Body of pancreas (tissue), 4 donors: ENCODE measurements around the gene RAB34. TPM values are rescaled to one million over a fixed set of nuclear protein-coding genes. Genes with fewer than 3 reads are reported as not detected.

Experiments
- ATAC-seq: fragments of 150-250 bp; one replicate; pipeline ENCODE4 v1.9.1; 2016
- DNase-seq, 4 donors: peaks; one replicate each; pipeline ENCODE4 v3.0.0-alpha.2; 2019
- H3K27ac ChIP-seq, 4 donors: fragments of 200-600 bp; sonication (generic); 1 replicate in 3 of 4; 2 replicates in 1 of 4; pipeline versions ENCODE4 v1.5.1 to v1.6.1; 2016 to 2019; ENCODE audit warnings: mild to moderate bottlenecking in 1 of 4, mixed read lengths in 1 of 4, moderate library complexity in 1 of 4
- H3K27me3 ChIP-seq, 2 donors: fragments of 200-600 bp; sonication (generic); one replicate each; pipeline ENCODE4 v1.6.0; 2016; ENCODE audit warnings: mild to moderate bottlenecking in 1 of 2
- H3K36me3 ChIP-seq, 2 donors: fragments of 200-600 bp; sonication (generic); replicated peaks in 1 of 2; 2 replicates each; pipeline ENCODE4 v1.5.1; 2016; ENCODE audit warnings: low read depth in 2 of 2; ENCODE audit not compliant: insufficient read depth in 1 of 2
- H3K4me1 ChIP-seq: fragments of 200-600 bp; sonication (generic); one replicate; pipeline ENCODE4 v1.6.0; 2016
- H3K4me3 ChIP-seq, 2 donors: fragments of 200-600 bp; sonication (generic); 1 replicate in 1 of 2; 2 replicates in 1 of 2; pipeline ENCODE4 v1.5.1; 2016 to 2019
- H3K9me3 ChIP-seq, 3 donors: fragments of 200-600 bp; sonication (generic); 1 replicate in 2 of 3; 2 replicates in 1 of 3; pipeline ENCODE4 v1.5.1; 2016
- CTCF ChIP-seq, 7 experiments: fragments of 450-650 bp in 4 of 7; fragments of 200-600 bp in 3 of 7; sonication (generic) in 3 of 7; IDR thresholded peaks; one replicate each; pipeline ENCODE4 v1.5.1; 2016 to 2019; ENCODE audit warnings: antibody characterized with exemption in 7 of 7
- POLR2A ChIP-seq, 3 donors: fragments of 450-650 bp; IDR thresholded peaks; one replicate each; pipeline ENCODE4 v1.6.1; 2016; ENCODE audit warnings: antibody characterized with exemption in 3 of 3, mild to moderate bottlenecking in 2 of 3
- WGBS, 2 donors: methylation state at CpG; one replicate each; pipeline ENCODE4 v1.1.5; 2017; 5-methylcytosine and 5-hydroxymethylcytosine counted together
- intact Hi-C: fragments of 100-400 bp; cut with DNase I; formaldehyde crosslinking; loops from one replicate; pipeline ENCODE4 v1.15.1; 2023
- total RNA-seq, 2 donors: library from RNA; depleted of rRNA; stranded (reverse); fragments of >200 nt; gene quantifications; one replicate each; pipeline ENCODE4 v1.1.0, GENCODE V29; 2016

Gene RAB34
- total RNA-seq, 2 donors from 2014 or later, result 18.2 to 61.3 TPM

- Histone ChIP-seq H3K9me3 (no peaks in the 10 kb centered on the region), H3K27ac (peak within 1 kb of the TSS; percentile 93 to 98 (median 94)), H3K36me3 (peaks cover 0 to 5% of the 10 kb centered on the region in 2 donors), H3K4me1 (peaks cover 46% of the 10 kb centered on the region), H3K27me3 (no peaks in the 10 kb centered on the region), H3K4me3 (peak within 1 kb of the TSS; percentile 67 to 91)
- peak in 4 of 7 experiments; percentile 8 to 75 (median 44) for TF ChIP-seq CTCF (IDR thresholded peaks at IDR 0.05)
- peak; percentile 22 to 81 (median 27) for TF ChIP-seq POLR2A (IDR thresholded peaks at IDR 0.05)
- DNase-seq (peak; percentile 77 to 86 (median 81)), ATAC-seq (peak; percentile 78)
- 1% methylated on average over 65 of the region's 70 CpGs; no CpG with 5 or more reads in 1 of the 2 donors for WGBS, 2 donors
- intact Hi-C loops, result no loop called here
Observed at GRCh38 chr17:28743243-28744103, 25.8 kb upstream of the RAB34 start, which contains the start of gene TRAF4. Gene TRAF4 (plus strand): TSS chr17:28744011. CDS start chr17:28744113, 102 bp downstream.

- WGBS, 2 donors, result 62 to 82% methylated on average over 16 to 17 of the region's 19 CpGs
- no peak for TF ChIP-seq POLR2A (IDR thresholded peaks at IDR 0.05)
- TF ChIP-seq CTCF (IDR thresholded peaks at IDR 0.05), result no peak
- no peak for DNase-seq
- Histone ChIP-seq H3K27ac (no peak overlapping the region), H3K36me3 (no peaks in the 10 kb centered on the region), H3K27me3 (no peaks in the 10 kb centered on the region), H3K4me1 (peaks cover 28% of the 10 kb centered on the region), H3K4me3 (no peak overlapping the region), H3K9me3 (no peaks in the 10 kb centered on the region)
- intact Hi-C loops, result no loop called here
- no peak for ATAC-seq
Observed at GRCh38 chr17:28741358-28742349, 24.0 kb upstream of the RAB34 start.

GRCh38 chr17:28740406-28741357 is 23.0 kb upstream of the RAB34 start:
- H3K4me3 ChIP-seq, result no peak overlapping the region
- H3K27ac ChIP-seq, result no peak overlapping the region
- H3K9me3 ChIP-seq, result no peaks in the 10 kb centered on the region
- H3K27me3 ChIP-seq, result no peaks in the 10 kb centered on the region
- peaks cover 18% of the 10 kb centered on the region for H3K4me1 ChIP-seq
- ATAC-seq (no peak), DNase-seq (no peak)
- no peaks in the 10 kb centered on the region for H3K36me3 ChIP-seq
- WGBS, 2 donors, result 82 to 83% methylated on average over 3 to 10 of the region's 10 CpGs
- intact Hi-C loops, result no loop called here
- TF ChIP-seq CTCF (IDR thresholded peaks at IDR 0.05) (no peak), POLR2A (IDR thresholded peaks at IDR 0.05) (no peak)

- no peak for DNase-seq
- no peak for ATAC-seq
- H3K27ac ChIP-seq, result no peak overlapping the region
- no peak for TF ChIP-seq CTCF (IDR thresholded peaks at IDR 0.05)
- TF ChIP-seq POLR2A (IDR thresholded peaks at IDR 0.05), result no peak
- whole genome bisulfite sequencing, 2 donors, result 83 to 96% methylated on average over 8 to 10 of the region's 10 CpGs
- H3K27me3 ChIP-seq, result no peaks in the 10 kb centered on the region
- H3K4me3 ChIP-seq, result no peak overlapping the region
- no peaks in the 10 kb centered on the region for H3K9me3 ChIP-seq
- peaks cover 13% of the 10 kb centered on the region for H3K4me1 ChIP-seq
- intact Hi-C loops, result no loop called here
- no peaks in the 10 kb centered on the region for H3K36me3 ChIP-seq
Observed at GRCh38 chr17:28738680-28739384, 21.2 kb upstream of the RAB34 start.
